ENCODE results near the gene PHLDA2. TPM values are rescaled to one million over a fixed set of nuclear protein-coding genes. Genes with fewer than 3 reads are reported as not detected.
A peak's percentile ranks its signal among the peaks of the same experiment; 100 is the strongest.
"Not testable (repeated sequence)": the region's sequence is repeated elsewhere in the genome, so short reads cannot be mapped to it uniquely, and the experiment has no call there.

Gene PHLDA2
- total RNA-seq, 1 experiment from 2014 or later: 195 TPM

DNA sequence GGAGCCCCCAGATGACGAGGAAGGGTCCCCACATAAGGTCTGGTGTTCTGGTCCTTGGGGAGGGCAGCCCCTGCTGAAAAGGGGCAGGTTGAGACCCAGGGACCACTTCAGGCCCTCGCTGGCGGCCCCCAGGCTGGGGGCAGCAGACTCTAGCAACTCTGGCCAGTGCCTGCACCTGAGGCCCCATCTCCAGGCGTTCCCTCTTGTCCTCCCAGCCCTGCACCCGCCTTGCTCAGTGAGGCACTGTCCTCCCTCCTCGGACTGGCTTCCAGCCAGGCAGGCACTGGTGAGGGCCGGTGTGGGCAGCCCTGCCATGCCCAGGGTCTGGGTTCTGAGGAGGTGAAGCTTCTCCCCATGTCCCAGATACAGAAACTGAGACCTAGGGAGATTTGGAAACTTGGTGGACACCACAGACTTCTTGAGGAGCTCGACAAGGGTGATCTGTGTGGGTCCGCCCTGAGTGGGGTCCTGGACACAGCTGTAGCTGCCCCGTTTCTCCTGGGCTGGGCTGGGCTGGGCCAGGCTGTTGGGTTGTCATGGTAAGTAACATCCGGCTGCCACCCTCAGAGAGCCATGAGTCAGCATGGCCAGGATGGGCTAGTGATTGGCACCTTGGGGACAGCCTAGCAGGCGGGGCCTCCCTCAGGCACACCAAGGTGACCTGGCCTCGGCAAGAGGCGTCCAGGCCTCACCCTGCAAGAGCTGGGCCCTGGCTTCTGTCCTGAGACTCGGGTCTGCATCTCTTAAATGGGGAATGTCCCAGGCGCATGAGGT, 11.1 kb upstream of the PHLDA2 start:
- ChIA-PET CTCF (interaction anchor here (2.5 kb wide), 1 partner anchor 10 kb away, joined by 8 read pairs; no protein-coding TSS in a partner anchor), POLR2A (interaction anchor here (0.7 kb wide), 1 partner anchor 22 kb away, joined by 10 read pairs; no protein-coding TSS in a partner anchor)
- Histone ChIP-seq H3K27ac (ENCODE audit: low read length) (peak overlapping the region; percentile 59), H3K36me3 (ENCODE audit: control insufficient read depth, insufficient read depth, low read length) (peaks cover 6% of the 10 kb centered on the region; the same call in 1 of the 2 replicates), H3K4me3 (ENCODE audit: low read depth in 2 of 2, low read length in 2 of 2) (no peak overlapping the region), H3K27me3 (ENCODE audit: control insufficient read depth, insufficient read depth, low read length) (no peaks in the 10 kb centered on the region), H3K4me1 (ENCODE audit: control insufficient read depth, insufficient read depth, low read length) (peaks cover 19% of the 10 kb centered on the region), H3K9me3 (ENCODE audit: control insufficient read depth, insufficient read depth, low read depth, low read length) (peaks cover 11% of the 10 kb centered on the region; the same call in 1 of the 2 replicates)
- DNase-seq (ENCODE audit: low read depth, low spot score): no peak
- intact Hi-C loops (cut with micrococcal nuclease; ENCODE audit: unreplicated experiment): no loop called here
- peak; percentile 58 for ATAC-seq
- in situ Hi-C loops (cut with HindIII; ENCODE audit: low pct_unique_long_range_greater_than_20kb, low sequenced_read_pairs): no loop called here
- TF ChIP-seq POLR2AphosphoS5 (IDR thresholded peaks at IDR 0.05; ENCODE audit: low read depth, low read length): no peak
- TF ChIP-seq TCF7L2 (IDR thresholded peaks at IDR 0.05; ENCODE audit: low read depth, low read length): no peak
- TF ChIP-seq SIN3A (IDR thresholded peaks at IDR 0.05; ENCODE audit: borderline replicate concordance, insufficient read depth, low read depth, low read length): no peak
- TF ChIP-seq, protein P1, sequence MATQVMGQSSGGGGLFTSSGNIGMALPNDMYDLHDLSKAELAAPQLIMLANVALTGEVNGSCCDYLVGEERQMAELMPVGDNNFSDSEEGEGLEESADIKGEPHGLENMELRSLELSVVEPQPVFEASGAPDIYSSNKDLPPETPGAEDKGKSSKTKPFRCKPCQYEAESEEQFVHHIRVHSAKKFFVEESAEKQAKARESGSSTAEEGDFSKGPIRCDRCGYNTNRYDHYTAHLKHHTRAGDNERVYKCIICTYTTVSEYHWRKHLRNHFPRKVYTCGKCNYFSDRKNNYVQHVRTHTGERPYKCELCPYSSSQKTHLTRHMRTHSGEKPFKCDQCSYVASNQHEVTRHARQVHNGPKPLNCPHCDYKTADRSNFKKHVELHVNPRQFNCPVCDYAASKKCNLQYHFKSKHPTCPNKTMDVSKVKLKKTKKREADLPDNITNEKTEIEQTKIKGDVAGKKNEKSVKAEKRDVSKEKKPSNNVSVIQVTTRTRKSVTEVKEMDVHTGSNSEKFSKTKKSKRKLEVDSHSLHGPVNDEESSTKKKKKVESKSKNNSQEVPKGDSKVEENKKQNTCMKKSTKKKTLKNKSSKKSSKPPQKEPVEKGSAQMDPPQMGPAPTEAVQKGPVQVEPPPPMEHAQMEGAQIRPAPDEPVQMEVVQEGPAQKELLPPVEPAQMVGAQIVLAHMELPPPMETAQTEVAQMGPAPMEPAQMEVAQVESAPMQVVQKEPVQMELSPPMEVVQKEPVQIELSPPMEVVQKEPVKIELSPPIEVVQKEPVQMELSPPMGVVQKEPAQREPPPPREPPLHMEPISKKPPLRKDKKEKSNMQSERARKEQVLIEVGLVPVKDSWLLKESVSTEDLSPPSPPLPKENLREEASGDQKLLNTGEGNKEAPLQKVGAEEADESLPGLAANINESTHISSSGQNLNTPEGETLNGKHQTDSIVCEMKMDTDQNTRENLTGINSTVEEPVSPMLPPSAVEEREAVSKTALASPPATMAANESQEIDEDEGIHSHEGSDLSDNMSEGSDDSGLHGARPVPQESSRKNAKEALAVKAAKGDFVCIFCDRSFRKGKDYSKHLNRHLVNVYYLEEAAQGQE (IDR thresholded peaks at IDR 0.05; ENCODE audit: insufficient read depth in 1 of 2, low read depth in 2 of 2, low read length in 1 of 2): no peak
- no TSS peak for BruUV-seq (replicated peaks)

DNA sequence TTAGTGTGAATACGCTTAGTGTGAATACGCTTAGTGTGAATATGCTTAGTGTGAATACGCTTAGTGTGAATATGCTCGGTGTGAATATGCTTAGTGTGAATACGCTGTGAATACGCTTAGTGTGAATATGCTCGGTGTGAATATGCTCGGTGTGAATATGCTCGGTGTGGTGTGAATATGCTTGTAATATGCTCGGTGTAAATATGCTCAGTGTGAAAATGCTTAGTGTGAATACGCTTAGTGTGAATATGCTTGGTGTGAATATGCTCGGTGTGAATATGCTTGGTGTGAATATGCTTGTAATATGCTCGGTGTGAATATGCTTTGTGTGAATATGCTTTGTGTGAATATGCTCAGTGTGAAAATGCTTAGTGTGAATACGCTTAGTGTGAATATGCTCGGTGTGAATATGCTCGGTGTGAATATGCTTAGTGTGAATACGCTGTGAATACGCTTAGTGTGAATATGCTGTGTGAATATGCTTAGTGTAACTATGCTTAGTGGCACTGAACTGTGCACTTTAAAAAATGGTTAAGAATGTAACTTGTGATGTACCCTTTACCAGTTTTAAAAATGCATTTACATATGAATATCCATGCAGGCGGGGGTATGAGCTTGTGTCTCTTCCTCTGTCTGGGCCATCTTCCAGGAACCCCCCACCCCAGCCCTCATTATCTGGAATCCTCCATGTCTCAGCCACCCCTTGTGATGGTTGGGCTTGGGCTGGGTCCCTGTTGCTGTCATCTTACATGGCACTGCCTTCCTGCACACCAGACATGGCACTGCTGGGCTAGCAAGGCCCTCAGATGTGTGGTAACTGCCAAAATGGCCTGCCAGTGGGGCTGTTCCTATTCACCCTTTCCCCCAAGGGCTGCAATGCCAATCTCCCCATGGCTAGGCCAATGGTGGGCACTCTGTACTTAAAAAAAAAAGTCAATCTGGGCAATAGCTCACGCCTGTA, 9.5 kb upstream of the PHLDA2 start:
- peaks cover 11% of the 10 kb centered on the region; the same call in 1 of the 2 replicates for H3K9me3 ChIP-seq (ENCODE audit: control insufficient read depth, insufficient read depth, low read depth, low read length)
- H3K27me3 ChIP-seq (ENCODE audit: control insufficient read depth, insufficient read depth, low read length); H3K36me3 ChIP-seq (ENCODE audit: control insufficient read depth, insufficient read depth, low read length); POLR2A ChIA-PET; DNase-seq (ENCODE audit: low read depth, low spot score); CTCF ChIA-PET; H3K27ac ChIP-seq (ENCODE audit: low read length); in situ Hi-C loops (cut with HindIII; ENCODE audit: low pct_unique_long_range_greater_than_20kb, low sequenced_read_pairs); H3K4me3 ChIP-seq (ENCODE audit: low read depth in 2 of 2, low read length in 2 of 2); ATAC-seq: not testable (repeated sequence)
- TSS peak; percentile 30 for BruUV-seq (replicated peaks)
- intact Hi-C loops (cut with micrococcal nuclease; ENCODE audit: unreplicated experiment): loop anchor here (10.0 kb wide), 2 partner anchors 156 to 286 kb away; no protein-coding TSS in a partner anchor
- peaks cover 21% of the 10 kb centered on the region for H3K4me1 ChIP-seq (ENCODE audit: control insufficient read depth, insufficient read depth, low read length)

DNA sequence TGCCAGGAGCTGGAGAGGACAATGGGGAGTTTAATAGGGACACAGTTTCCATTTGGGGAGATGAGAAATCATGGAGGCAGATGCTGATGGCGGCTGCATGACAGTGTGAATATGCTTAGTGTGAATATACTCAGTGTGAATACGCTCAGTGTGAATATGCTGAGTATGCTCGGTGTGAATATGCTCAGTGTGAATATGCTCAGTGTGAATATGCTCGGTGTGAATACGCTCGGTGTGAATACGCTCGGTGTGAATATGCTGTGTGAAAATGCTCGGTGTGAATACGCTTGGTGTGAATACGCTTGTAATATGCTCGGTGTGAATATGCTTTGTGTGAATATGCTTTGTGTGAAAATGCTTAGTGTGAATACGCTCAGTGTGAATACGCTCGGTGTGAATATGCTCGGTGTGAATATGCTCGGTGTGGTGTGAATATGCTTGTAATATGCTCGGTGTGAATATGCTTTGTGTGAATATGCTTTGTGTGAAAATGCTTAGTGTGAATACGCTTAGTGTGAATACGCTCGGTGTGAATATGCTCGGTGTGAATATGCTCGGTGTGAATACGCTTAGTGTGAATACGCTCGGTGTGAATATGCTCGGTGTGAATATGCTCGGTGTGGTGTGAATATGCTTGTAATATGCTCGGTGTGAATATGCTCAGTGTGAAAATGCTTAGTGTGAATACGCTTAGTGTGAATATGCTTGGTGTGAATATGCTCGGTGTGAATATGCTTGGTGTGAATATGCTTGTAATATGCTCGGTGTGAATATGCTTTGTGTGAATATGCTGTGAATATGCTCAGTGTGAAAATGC, 8.6 kb upstream of the PHLDA2 start:
- intact Hi-C loops (cut with micrococcal nuclease; ENCODE audit: unreplicated experiment): loop anchor here (10.0 kb wide), 2 partner anchors 157 to 287 kb away; no protein-coding TSS in a partner anchor
- H3K27ac ChIP-seq (ENCODE audit: low read length); H3K4me3 ChIP-seq (ENCODE audit: low read depth in 2 of 2, low read length in 2 of 2); in situ Hi-C loops (cut with HindIII; ENCODE audit: low pct_unique_long_range_greater_than_20kb, low sequenced_read_pairs); H3K36me3 ChIP-seq (ENCODE audit: control insufficient read depth, insufficient read depth, low read length); H3K27me3 ChIP-seq (ENCODE audit: control insufficient read depth, insufficient read depth, low read length); ATAC-seq; CTCF ChIA-PET; BruUV-seq (replicated peaks); POLR2A ChIA-PET; DNase-seq (ENCODE audit: low read depth, low spot score): not testable (repeated sequence)
- H3K9me3 ChIP-seq (ENCODE audit: control insufficient read depth, insufficient read depth, low read depth, low read length): peaks cover 11% of the 10 kb centered on the region; the same call in 1 of the 2 replicates
- H3K4me1 ChIP-seq (ENCODE audit: control insufficient read depth, insufficient read depth, low read length): peaks cover 30% of the 10 kb centered on the region

Measured in Panc1 (cell line).